Left ventricle myocardium inferior (tissue), 1 donor: ENCODE data around the gene PCOLCE2. TPM values are rescaled to one million over a fixed set of nuclear protein-coding genes. Genes with fewer than 3 reads are reported as not detected.

Source experiments
- DNase-seq: peaks from one replicate; pipeline ENCODE4 v3.0.0-alpha.2; 2020
- H3K27ac ChIP-seq: fragments of 200-600 bp; replicated peaks from 2 replicates; pipeline ENCODE4 v1.8.0; 2021
- H3K27me3 ChIP-seq: fragments of 200-600 bp; 2 replicates; pipeline ENCODE4 v1.8.0; 2021; ENCODE audit warnings: low read depth
- H3K36me3 ChIP-seq: fragments of 200-600 bp; 2 replicates; pipeline ENCODE4 v1.8.0; 2021
- H3K4me1 ChIP-seq: fragments of 200-600 bp; 2 replicates; pipeline ENCODE4 v1.8.0; 2021
- H3K4me3 ChIP-seq: fragments of 200-600 bp; 2 replicates; pipeline ENCODE4 v1.8.0; 2021; ENCODE audit warnings: mild to moderate bottlenecking, moderate library complexity
- H3K9me3 ChIP-seq: fragments of 200-600 bp; replicated peaks from 2 replicates; pipeline ENCODE4 v1.8.0; 2021
- intact Hi-C: fragments of 100-400 bp; cut with micrococcal nuclease; formaldehyde crosslinking; loops from one replicate; pipeline ENCODE4 v1.11.0; 2022
- total RNA-seq: library from RNA; stranded (reverse); fragmentation: NEBNext Ultra II Directional; extraction: Animal tissue kit (Norgen Biotek cat#: 25700); gene quantifications from one replicate; pipeline ENCODE4 v1.2.1, GENCODE V29; 2021
- TF ChIP-seq, protein P1 (sequence below): fragments of 200-600 bp; IDR thresholded peaks from 2 replicates; pipeline ENCODE4 v1.8.0; 2021; ENCODE audit warnings: antibody characterized with exemption, mild to moderate bottlenecking, borderline replicate concordance
- donor health status: DM: no; HTN: yes; CAD: no; lungs with severe emphysema.

The PCOLCE2 gene
- total RNA-seq, 1 donor from 2014 or later = 74.3 TPM

DNA sequence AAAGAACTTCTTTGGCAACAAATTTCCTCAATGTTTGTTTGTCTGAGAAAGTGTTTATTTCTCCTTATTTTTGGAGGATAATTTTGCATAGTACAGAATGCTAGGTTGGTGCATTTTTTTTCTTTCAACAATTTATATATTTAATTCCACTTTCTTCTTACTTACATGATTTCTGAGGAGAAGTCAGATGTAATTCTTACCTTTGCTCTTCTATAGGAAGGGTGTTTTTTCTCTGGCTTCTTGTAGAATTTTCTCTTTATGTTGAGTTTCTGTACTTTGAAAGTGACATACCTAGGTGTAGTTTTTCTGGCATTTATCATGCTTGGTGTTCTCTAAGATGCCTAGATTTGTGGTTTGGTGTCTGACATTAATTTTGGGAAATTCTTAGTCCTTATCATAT, 34.8 kb upstream of the PCOLCE2 start:
- H3K9me3 ChIP-seq = peaks cover 9% of the 10 kb centered on the region
- no peak overlapping the region for H3K4me3 ChIP-seq
- peaks cover 5% of the 10 kb centered on the region for H3K4me1 ChIP-seq
- no peak for DNase-seq
- no peak overlapping the region for H3K27ac ChIP-seq
- TF ChIP-seq, protein P1, sequence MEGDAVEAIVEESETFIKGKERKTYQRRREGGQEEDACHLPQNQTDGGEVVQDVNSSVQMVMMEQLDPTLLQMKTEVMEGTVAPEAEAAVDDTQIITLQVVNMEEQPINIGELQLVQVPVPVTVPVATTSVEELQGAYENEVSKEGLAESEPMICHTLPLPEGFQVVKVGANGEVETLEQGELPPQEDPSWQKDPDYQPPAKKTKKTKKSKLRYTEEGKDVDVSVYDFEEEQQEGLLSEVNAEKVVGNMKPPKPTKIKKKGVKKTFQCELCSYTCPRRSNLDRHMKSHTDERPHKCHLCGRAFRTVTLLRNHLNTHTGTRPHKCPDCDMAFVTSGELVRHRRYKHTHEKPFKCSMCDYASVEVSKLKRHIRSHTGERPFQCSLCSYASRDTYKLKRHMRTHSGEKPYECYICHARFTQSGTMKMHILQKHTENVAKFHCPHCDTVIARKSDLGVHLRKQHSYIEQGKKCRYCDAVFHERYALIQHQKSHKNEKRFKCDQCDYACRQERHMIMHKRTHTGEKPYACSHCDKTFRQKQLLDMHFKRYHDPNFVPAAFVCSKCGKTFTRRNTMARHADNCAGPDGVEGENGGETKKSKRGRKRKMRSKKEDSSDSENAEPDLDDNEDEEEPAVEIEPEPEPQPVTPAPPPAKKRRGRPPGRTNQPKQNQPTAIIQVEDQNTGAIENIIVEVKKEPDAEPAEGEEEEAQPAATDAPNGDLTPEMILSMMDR = no peak
- intact Hi-C loops = no loop called here
- no peaks in the 10 kb centered on the region for H3K27me3 ChIP-seq
- no peaks in the 10 kb centered on the region for H3K36me3 ChIP-seq

DNA sequence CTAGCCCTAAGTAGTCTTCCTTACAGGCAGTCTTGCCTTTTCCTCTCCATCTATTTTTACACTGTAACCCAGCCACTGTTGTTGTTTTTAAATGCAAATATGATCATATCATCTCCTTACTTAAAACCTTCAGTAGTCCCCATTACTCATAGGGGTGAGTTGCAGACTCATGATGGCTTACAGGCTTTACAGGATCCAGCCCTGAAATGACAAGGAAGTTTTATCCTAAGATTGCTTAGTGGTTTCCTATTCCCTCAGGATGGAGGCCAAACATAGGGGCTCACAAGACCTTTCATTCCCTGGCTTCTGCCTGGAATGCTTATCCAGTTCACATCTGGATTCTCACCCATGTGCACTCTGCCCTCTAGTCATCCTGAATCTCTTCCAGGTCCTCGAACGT, 27.7 kb upstream of the PCOLCE2 start:
- Histone ChIP-seq H3K27ac (no peak overlapping the region), H3K36me3 (no peaks in the 10 kb centered on the region), H3K4me3 (no peak overlapping the region), H3K9me3 (no peaks in the 10 kb centered on the region), H3K27me3 (no peaks in the 10 kb centered on the region), H3K4me1 (peaks cover 21% of the 10 kb centered on the region)
- TF ChIP-seq, protein P1 = no peak
- no peak for DNase-seq
- intact Hi-C loops = no loop called here

DNA sequence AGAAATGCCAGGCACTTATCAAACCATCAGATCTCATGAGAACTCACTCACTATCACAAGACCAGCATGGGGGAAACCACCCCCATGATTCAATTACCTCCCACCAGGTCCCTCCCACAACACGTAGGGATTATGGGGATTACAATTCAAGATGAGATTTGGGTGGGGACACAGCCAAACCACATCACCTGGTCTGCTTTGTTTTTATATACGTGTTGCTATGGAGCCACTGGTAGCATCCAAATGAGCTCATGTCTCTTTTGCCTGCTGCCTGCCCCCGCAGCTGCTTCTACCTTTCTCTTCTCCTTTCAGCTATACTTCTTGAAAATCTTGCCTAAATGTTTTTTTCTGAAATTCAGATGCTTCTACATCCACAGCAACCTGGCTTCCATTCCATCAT, 26.8 kb upstream of the PCOLCE2 start:
- intact Hi-C loops = no loop called here
- TF ChIP-seq, protein P1 = no peak
- no peak for DNase-seq
- Histone ChIP-seq H3K4me3 (no peak overlapping the region), H3K36me3 (no peaks in the 10 kb centered on the region), H3K4me1 (peaks cover 31% of the 10 kb centered on the region), H3K9me3 (no peaks in the 10 kb centered on the region), H3K27ac (no peak overlapping the region), H3K27me3 (no peaks in the 10 kb centered on the region)

DNA sequence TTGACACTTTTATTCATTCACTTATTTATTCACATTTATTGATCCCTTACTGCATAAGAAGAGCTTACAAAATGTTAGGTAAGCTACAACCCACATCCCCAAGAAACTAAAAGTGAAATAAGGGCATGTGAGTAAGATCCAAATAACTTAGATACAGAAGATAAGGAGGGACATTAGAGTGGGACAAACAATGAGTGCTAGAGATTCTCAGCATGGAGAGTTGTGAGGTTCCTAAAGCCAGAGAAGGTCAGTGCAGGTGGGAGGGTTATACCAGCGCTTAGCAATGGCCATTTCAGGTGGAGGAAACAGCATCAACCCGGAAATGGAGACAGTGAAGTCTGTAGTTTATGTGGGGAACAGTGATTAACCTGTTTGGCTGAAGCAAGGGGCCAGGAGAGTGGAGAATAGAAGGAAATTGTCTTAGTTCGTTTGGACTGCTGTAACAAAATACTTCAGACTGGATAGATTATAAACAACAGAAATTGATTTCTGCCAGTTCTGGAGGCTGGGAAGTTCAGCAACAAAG, 25.5 kb upstream of the PCOLCE2 start:
- H3K27me3 ChIP-seq = no peaks in the 10 kb centered on the region
- H3K9me3 ChIP-seq = no peaks in the 10 kb centered on the region
- peaks cover 44% of the 10 kb centered on the region for H3K4me1 ChIP-seq
- TF ChIP-seq, protein P1 = no peak
- intact Hi-C loops = no loop called here
- H3K27ac ChIP-seq = no peak overlapping the region
- H3K4me3 ChIP-seq = no peak overlapping the region
- no peak for DNase-seq
- H3K36me3 ChIP-seq = no peaks in the 10 kb centered on the region

DNA sequence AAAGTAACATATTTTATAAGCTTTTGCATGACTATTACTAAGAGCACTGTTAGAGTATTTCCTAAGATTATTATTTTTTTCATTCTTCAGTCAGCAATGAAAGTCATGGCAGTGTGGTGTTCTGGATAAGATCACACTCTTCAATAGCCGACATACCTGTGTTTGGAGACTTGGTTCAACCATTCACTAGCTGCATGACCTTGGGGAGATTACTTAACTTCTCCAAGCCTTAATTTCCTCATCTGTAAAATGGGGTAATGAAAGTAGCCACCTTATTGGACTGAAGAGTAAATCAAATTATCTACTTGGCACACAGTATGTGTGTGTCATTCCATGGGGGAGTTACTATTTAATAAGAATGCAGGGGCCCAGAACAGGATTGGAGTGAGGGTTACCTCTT, 24.5 kb upstream of the PCOLCE2 start:
- Histone ChIP-seq H3K4me1 (peaks cover 53% of the 10 kb centered on the region), H3K9me3 (no peaks in the 10 kb centered on the region), H3K4me3 (no peak overlapping the region), H3K36me3 (no peaks in the 10 kb centered on the region), H3K27ac (peak overlapping the region; percentile 69), H3K27me3 (no peaks in the 10 kb centered on the region)
- intact Hi-C loops = no loop called here
- no peak for DNase-seq
- TF ChIP-seq, protein P1 = no peak
